Stimulated activated CD4-positive, alpha-beta T cell treated with anti-CD3 and anti-CD28 coated beads, Interleukin-1b, Interleukin-23, amount 100 ng/mL, for 24 hours (primary cell): ENCODE measurements around the gene RIMBP3C.
"Not testable (repeated sequence)": the region's sequence is repeated elsewhere in the genome, so short reads cannot be mapped to it uniquely, and the experiment has no call there.

ENCODE experiments used
- DNase-seq, 4 experiments: peaks; one replicate each; pipeline ENCODE4 v3.0.0-alpha.2; 2020; ENCODE audit warnings: low read depth in 4 of 4, low spot score in 1 of 4

Gene RIMBP3C

DNA sequence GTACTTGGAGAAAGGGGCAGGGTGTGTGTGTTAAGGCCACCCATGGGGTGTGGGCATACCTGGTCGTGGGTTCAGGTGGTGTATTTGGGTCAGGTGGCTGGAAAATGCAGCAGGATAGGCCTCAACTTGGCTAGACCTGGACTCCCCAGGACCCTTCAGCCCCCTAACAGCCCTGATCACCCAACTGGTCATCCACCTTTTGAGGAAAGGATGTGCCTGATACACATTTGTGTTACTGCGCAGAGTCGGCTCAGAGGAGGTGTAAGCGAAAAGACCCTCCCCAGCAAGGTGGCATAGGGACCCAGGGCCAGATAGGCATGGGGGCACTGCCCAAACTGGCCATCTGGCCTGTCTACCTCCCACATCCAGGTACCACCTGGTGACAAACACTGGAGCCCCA, at the start of gene RIMBP3C:
RIMBP3C (minus strand) TSS at position 101 of the 400 bp plus-strand sequence. CDS start 485 bp downstream, outside the sequence.
- not testable (repeated sequence) for DNase-seq

DNA sequence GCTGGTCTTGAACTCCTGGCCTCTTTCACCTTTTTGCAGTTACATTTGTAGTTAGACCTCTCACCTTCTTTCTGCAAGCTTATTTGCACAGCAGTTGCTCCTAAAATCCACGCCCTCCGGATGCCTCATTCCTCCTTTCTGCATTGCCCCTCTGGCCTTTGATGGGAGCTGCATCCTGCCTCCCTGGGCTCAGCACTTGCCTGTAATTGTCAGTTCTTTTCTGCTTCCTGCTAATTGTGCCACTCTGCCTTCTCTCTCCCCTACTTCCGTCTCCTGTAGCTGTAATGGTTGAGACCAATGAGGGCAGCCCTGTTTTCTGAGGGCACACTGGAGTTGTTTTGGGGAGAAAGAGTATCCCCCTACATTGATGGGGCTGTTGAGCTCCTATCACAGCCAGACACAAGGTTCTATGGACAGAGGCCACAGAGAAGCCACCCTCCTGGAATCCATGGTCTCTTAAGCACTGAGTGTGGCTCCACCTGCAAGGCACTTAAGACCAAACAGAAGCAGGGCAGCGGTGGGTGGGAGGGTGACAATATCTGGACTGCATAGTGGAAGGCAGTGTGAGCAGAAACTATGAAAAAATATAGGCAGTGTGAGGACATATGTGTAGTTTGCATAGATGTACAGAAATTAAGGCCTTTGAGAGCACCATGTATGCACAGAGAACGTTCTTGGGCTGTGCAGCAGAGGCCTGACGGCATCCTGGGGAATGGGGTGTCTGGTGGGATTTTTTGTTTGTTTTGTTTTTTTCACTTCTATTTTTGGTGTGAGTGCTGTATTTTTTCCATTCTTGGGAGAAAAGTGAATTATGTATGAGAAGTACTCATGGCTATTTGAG, 48.0 kb upstream of the RIMBP3C start:
- DNase-seq: no peak

- DNase-seq: no peak
These were observed 47.0 kb upstream of the RIMBP3C start for GRCh38 chr22:21598302-21598701.

DNA sequence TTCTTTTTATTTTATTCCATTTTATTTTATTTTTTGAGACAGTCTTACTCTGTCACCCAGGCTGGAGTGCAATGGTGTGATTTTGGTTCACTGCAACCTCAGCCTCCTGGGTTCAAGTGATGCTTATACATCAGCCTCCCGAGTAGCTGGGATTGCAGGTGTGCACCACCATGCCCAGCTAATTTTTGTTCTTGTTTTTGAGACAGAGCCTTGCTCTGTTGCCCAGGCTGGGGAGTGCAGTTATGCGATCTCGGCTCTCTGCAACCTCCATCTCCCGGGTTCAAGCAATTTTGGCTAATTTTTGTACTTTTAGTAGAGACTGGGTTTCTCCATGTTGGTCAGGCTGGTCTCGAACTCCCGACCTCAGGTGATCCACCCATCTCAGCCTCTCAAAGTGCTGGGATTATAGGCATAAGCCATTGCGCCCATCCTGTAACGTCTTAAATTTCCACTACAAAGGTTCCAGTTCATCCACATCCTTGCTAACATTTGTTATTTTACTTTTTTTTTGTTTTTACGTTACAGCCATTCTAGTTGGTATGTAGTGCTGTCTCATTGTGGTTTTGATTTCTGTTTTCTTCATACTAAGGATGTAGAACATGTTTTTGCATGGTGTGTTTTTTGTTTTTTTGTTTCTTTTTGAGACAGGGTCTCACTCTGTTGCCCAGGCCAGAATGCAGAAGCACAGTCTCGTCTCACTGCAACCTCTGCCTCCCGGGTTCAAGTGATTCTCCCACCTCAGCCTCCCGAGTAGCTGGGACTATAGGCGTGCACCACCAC, 45.3 kb upstream of the RIMBP3C start:
- not testable (repeated sequence) for DNase-seq

DNA sequence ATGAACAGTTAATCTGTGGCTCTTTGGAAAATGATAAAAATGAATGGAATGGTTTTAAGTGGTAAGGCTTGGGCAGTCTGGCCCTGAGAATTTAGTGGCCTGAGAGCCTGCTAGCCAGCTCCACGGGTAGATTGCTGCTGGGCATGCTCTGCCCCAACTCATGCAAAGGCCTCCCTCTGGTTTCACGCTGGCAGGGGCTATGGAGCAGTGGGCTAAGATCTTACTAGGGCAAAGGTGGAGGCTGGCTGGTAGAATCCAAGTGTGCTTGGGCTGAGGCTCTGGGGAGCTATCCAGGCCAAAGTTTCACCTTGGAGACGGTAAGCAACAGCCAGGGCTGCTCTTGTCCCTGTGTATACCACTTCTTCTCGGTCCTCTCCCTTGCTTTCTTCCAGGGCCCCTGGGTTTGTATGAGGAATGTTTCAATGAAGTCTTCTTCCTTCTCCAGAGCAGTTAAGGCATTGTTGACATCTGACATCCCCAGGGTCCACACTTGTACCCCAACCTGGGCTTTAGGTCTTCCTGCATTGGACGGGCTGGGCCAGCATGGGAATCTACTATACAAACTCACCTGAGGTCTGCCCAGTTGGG, 43.7 kb upstream of the RIMBP3C start:
- DNase-seq: no peak

DNA sequence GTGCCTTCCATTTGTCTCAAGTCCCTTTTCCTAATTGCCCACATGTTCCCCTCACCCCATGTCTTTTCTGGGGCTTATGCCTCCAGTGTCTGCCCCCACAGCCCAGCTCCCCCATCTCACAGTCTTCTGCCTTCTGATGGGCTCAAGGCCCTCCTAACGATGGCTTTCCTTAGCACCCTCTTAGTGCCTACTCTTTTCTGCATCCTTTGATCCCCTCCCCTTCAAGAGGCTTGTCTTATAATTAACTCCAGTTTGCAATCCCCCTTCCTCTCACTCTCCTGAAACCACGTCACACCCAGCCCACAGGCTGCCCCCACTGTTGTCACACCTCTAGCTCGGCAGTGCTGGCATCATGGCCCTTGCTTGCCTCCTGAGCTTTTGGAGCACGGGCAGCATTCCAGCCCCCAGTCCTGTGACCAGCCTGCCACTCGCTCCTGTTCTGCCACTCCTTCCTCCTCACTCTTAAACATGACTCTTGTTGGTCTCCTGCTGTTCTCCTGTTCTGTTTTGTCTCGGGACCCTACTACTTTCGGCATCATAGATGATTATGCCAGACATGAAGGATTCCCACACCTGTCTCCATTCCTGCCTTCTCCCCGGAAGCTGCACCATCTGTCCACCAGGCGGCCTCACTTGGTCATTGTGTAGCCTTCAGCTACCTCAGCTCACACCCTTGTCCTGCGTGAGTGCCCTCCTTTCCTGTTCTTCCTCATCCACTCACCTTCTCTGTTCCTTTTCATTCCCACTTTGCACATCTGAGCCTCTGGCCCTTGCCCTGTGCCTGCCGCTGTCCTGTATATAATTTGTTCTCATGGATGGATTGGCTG, 42.4 kb upstream of the RIMBP3C start:
- DNase-seq: no peak

DNA sequence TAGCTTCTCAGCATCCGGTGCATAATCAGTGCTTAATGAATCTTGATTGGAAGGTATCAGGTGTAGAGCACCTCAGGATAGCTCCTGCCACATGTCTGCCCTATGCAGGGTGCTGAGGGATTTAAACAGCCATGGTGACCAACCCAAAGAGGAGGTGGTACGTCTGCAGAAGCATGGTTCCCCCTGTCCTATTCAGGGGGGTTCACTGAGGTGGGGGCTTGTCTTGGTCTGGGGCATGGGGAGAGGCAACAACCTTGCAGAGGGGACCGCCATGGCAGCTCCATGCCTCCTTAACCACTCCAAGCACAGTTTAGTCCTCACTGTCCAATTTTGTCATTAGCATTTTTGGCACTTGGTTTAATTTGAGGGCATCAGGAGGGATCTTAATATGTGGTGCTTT, 41.2 kb upstream of the RIMBP3C start:
- DNase-seq: no peak

- DNase-seq: no peak
These were observed 40.4 kb upstream of the RIMBP3C start for GRCh38 chr22:21591695-21592094.

DNA sequence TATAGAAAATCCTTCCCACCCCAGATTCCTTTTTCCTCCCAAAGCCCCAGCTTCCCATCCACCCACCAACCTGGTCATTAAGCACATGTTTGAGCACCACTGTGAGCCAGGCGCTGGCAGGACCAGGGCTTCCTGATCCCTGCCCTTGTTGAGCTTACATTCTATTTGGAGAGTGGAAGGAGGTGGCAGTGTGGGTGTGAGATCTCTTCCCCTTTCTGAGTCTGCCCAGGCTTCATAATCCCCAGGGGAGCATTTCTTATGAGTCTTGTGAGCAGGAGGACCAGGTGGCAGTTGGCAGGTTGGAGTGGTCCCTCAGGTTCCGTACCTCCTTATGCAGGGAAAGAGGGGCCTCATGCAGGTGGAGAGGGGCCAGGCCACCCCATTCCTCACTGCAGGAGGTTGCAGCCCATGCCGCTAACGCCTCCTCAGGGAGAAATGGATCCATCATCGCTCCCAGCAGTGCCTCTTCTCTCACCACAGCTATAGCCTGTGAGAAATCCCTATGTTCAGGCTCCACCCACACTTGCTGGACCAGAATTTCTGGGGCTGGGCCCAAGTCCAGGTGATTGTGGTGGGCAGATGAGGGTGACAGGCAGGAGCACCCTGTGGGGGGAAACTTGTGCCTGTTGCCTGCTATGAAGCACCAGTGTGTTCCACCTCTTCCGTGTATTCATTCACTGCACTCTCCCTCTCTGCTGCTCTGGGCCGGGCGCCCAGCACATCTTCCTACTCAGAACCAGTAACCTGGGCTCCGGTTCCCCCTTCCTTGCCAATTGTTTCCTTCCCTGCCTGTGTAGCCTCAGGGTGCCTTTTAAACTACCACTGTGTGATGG, 39.8 kb upstream of the RIMBP3C start:
- DNase-seq: no peak

GRCh38 chr22:21589396-21589795, 38.1 kb upstream of the RIMBP3C start:
- DNase-seq: no peak

GRCh38 chr22:21587803-21588611, 36.7 kb upstream of the RIMBP3C start:
- peak in 2 of 4 experiments; percentile 39 to 43 for DNase-seq

DNA sequence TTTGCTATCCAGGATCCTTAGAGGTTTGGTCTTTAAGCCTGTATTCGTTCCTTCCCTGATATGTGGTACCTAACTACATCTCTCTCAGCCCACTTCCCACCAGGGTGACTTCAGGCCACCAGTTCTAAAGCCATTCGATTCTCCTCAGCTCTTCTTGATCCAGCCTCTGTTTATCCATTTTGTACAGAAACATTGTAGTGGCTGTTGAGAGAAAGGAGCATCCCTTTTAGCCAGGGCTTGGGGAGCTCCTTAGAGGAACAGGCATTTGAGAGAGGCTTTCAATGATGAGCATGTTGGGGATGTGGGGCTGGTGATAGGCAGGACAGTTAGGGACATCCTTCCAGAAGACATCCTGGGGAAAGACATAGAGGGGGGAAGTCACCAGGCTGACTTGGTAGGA, 34.1 kb upstream of the RIMBP3C start:
- no peak for DNase-seq

DNA sequence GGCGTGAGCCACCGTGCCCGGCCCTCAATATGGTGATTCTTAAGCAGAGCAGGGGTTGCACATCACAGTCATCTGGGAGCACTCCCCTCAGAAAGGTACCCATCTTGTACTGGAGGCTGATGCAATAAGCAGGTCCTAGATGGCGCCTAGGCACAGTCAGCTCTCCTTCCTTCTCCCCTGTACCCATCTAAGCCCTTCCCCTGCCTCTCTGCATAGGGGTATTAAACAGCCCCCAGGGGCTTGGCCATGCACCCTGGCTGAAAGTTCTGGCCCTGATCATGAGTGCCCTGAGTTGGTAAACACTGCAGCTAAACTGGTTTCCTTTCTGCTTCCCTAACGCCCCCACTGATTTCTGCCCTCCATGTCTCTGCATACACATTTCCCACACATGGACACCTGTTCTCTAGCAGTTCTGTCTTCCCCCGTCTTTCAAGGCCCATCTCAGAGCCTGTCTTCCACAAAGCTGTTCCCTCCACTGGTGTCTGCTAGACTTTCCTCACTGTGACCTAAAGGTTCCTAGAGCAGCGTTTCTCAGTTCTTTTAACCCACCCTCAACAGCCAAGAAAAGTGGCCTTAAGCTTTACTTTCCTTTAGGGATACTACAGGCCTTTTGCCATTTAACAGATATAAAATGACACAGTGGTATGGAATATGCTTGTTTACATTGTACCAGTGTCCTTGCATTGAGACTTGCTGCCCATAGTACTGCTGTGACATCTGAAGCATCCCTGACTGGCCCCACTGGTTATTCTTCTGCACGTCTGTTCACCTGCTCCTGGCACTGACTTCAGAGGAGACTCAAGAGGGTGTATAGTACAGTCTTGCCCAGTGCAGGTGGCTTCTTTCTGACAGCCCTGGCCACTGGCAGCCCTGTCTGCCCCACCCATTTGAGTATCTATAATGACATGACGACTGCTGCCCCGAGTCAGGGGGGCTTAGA, 31.8 kb upstream of the RIMBP3C start:
- DNase-seq: no peak

GRCh38 chr22:21581009-21581713, 29.9 kb upstream of the RIMBP3C start:
- DNase-seq: not testable (repeated sequence)

DNA sequence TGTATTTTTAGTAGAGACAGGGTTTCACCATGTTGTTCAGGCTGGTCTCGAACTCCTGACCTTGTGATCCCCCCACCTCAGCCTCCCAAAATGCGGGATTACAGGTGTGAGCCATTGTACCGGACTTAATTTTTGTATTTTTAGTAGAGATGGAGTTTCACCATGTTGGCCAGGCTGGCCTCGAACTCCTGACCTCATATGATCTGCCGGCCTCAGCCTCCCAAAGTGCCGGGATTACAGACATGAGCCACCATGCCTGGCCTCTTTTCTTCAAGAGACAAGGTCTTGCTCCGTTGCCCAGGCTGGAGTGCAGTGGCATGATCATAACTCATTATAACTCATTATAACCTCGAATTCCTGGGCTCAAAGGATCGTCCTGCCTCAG, 29.4 kb upstream of the RIMBP3C start:
- DNase-seq: not testable (repeated sequence)

- no peak for DNase-seq
These were observed 28.2 kb upstream of the RIMBP3C start for GRCh38 chr22:21579474-21579851.

DNA sequence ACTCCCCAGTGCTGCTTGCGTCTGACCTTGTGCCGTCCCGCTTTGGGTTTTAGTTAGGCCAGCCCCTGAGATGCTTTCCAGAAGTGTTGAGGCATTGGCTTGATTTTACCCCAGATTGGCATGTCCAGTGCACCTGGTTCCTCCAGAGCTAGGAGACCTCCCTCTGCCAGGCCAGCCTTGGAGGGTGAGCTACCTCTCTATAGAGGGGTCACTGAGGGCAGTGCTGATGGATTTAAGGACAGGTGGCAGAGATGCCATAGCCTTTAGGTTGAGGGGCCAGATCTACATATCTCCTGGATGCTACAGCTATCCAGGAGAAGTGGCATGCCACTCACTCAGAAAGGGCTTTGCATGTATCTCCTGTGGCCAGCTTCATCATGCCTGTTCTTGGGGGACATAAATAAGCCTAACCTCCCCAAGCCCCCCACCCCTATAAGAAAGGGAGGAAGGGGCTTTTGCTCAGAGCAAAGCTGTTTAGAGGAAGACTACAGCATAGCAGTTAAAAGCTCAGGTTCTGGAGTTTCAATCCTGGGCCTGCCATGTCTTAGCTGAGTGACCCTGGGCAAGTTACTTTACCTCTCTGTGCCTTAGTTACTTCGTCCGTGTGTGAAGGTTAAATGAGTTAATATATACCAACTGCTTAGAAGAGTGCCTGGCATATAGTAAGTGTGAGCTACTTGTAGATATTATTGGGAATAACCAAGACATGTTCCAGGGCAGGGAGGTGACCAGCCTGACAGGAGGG, 22.7 kb upstream of the RIMBP3C start:
- no peak for DNase-seq
